H9 (cell line): Measurements from ENCODE around the gene UMAD1. TPM values are rescaled to one million over a fixed set of nuclear protein-coding genes. Genes with fewer than 3 reads are reported as not detected.

Experiments
- DNase-seq: peaks from one replicate; pipeline ENCODE4 v3.0.0-alpha.2; 2017
- H2AFZ ChIP-seq: one replicate; pipeline ENCODE4 v1.6.1; 2013; ENCODE audit warnings: mild to moderate bottlenecking, low read length, control low read depth, moderate library complexity
- H2AK5ac ChIP-seq: 2 replicates; pipeline ENCODE4 v1.6.1; 2013; ENCODE audit warnings: low read length, control low read depth, mixed read lengths; ENCODE audit not compliant: insufficient read length
- H2BK120ac ChIP-seq: one replicate; pipeline ENCODE4 v1.6.1; 2013; ENCODE audit warnings: low read depth, mild to moderate bottlenecking, low read length, control low read depth, inconsistent platforms; ENCODE audit not compliant: poor library complexity, severe bottlenecking
- H2BK12ac ChIP-seq: 2 replicates; pipeline ENCODE4 v1.6.1; 2013; ENCODE audit warnings: low read length, control low read depth, mixed read lengths, low read depth; ENCODE audit not compliant: insufficient read length
- H2BK15ac ChIP-seq: 2 replicates; pipeline ENCODE4 v1.6.1; 2013; ENCODE audit warnings: low read depth, low read length, control low read depth
- H2BK20ac ChIP-seq: one replicate; pipeline ENCODE4 v1.6.1; 2013; ENCODE audit warnings: low read depth, mild to moderate bottlenecking, low read length, control low read depth, inconsistent platforms; ENCODE audit not compliant: poor library complexity, severe bottlenecking
- H2BK5ac ChIP-seq: 2 replicates; pipeline ENCODE4 v1.6.1; 2013; ENCODE audit warnings: low read length, control low read depth, mixed read lengths; ENCODE audit not compliant: insufficient read length
- H3K14ac ChIP-seq: 2 replicates; pipeline ENCODE4 v1.6.1; 2013; ENCODE audit warnings: low read length, control low read depth; ENCODE audit not compliant: insufficient read depth
- H3K18ac ChIP-seq: 2 replicates; pipeline ENCODE4 v1.6.1; 2013; ENCODE audit warnings: low read depth, mild to moderate bottlenecking, mixed read lengths, low read length, control low read depth; ENCODE audit not compliant: insufficient read length
- H3K23ac ChIP-seq: 2 replicates; pipeline ENCODE4 v1.6.1; 2013; ENCODE audit warnings: low read length, control low read depth, mixed read lengths, low read depth; ENCODE audit not compliant: insufficient read length
- H3K23me2 ChIP-seq: 2 replicates; pipeline ENCODE4 v1.6.1; 2013; ENCODE audit warnings: low read depth, mild to moderate bottlenecking, mixed read lengths, low read length, control low read depth; ENCODE audit not compliant: insufficient read length, poor library complexity, severe bottlenecking
- H3K27ac ChIP-seq: 2 replicates; pipeline ENCODE4 v1.5.1; 2013; ENCODE audit warnings: low read length, control low read depth, mixed read lengths, low read depth; ENCODE audit not compliant: insufficient read length
- H3K27me3 ChIP-seq: 2 replicates; pipeline ENCODE4 v1.6.1; 2013; ENCODE audit warnings: low read length, control low read depth, inconsistent platforms; ENCODE audit not compliant: insufficient read depth
- H3K4ac ChIP-seq: 2 replicates; pipeline ENCODE4 v1.6.1; 2013; ENCODE audit warnings: low read depth, mild to moderate bottlenecking, control low read depth, inconsistent platforms, low read length, moderate library complexity
- H3K4me1 ChIP-seq: 2 replicates; pipeline ENCODE4 v1.6.1; 2013; ENCODE audit warnings: low read length, control low read depth, inconsistent platforms; ENCODE audit not compliant: insufficient read depth
- H3K4me2 ChIP-seq: 2 replicates; pipeline ENCODE4 v1.6.1; 2013; ENCODE audit warnings: low read length, control low read depth, mixed read lengths; ENCODE audit not compliant: insufficient read length, insufficient read depth
- H3K56ac ChIP-seq: 2 replicates; pipeline ENCODE4 v1.6.1; 2013; ENCODE audit warnings: low read depth, mild to moderate bottlenecking, mixed read lengths, low read length, control low read depth; ENCODE audit not compliant: insufficient read length
- H3K79me1 ChIP-seq: 2 replicates; pipeline ENCODE4 v1.6.1; 2013; ENCODE audit warnings: low read depth, mild to moderate bottlenecking, moderate library complexity, low read length, control low read depth, inconsistent platforms; ENCODE audit not compliant: insufficient read depth, poor library complexity, severe bottlenecking
- H3K79me2 ChIP-seq: 2 replicates; pipeline ENCODE4 v1.6.1; 2013; ENCODE audit warnings: low read length, control low read depth, inconsistent platforms; ENCODE audit not compliant: insufficient read depth
- H3K9ac ChIP-seq: 2 replicates; pipeline ENCODE4 v1.6.1; 2013; ENCODE audit warnings: low read length, control low read depth, mixed read lengths; ENCODE audit not compliant: insufficient read length; ENCODE audit errors: extremely low read depth
- H3K9me3 ChIP-seq: one replicate; pipeline ENCODE4 v1.6.1; 2013; ENCODE audit warnings: low read depth, low read length, inconsistent platforms; ENCODE audit not compliant: control insufficient read depth
- H3T11ph ChIP-seq: one replicate; pipeline ENCODE4 v1.6.1; 2013; ENCODE audit warnings: mild to moderate bottlenecking, low read length, control low read depth, inconsistent platforms
- H4K20me1 ChIP-seq: one replicate; pipeline ENCODE4 v1.6.1; 2013; ENCODE audit not compliant: control insufficient read depth, insufficient read length, insufficient read depth
- H4K5ac ChIP-seq: 2 replicates; pipeline ENCODE4 v1.6.1; 2013; ENCODE audit warnings: low read depth, mild to moderate bottlenecking, mixed read lengths, low read length, control low read depth; ENCODE audit not compliant: insufficient read length
- H4K8ac ChIP-seq: replicated peaks from 2 replicates; pipeline ENCODE4 v1.6.1; 2013; ENCODE audit warnings: low read length, control low read depth, mixed read lengths, low read depth; ENCODE audit not compliant: insufficient read length
- H4K91ac ChIP-seq: 2 replicates; pipeline ENCODE4 v1.6.1; 2013; ENCODE audit warnings: low read depth, mild to moderate bottlenecking, moderate library complexity, mixed read lengths, low read length, control low read depth; ENCODE audit not compliant: insufficient read length
- H3K27ac Mint-ChIP-seq, 3 experiments: 2 replicates in 2 of 3; 3 replicates in 1 of 3; pipeline ENCODE4 v1.8.0; 2020 to 2021; ENCODE audit warnings: mixed read lengths in 3 of 3, mild to moderate bottlenecking in 1 of 3, moderate library complexity in 1 of 3
- H3K27me3 Mint-ChIP-seq: 2 replicates; pipeline ENCODE4 v1.8.0; 2021; ENCODE audit warnings: low read depth, mild to moderate bottlenecking, moderate library complexity, mixed read lengths
- H3K36me3 Mint-ChIP-seq, 3 experiments: 2 replicates in 2 of 3; 3 replicates in 1 of 3; pipeline ENCODE4 v1.8.0; 2020 to 2021; ENCODE audit warnings: low read depth in 3 of 3, mixed read lengths in 3 of 3; ENCODE audit not compliant: insufficient read depth in 1 of 3
- H3K4me1 Mint-ChIP-seq, 2 experiments: 2 replicates each; pipeline ENCODE4 v1.8.0; 2020; ENCODE audit warnings: mixed read lengths in 2 of 2
- H3K4me3 Mint-ChIP-seq, 2 experiments: 2 replicates in 1 of 2; 3 replicates in 1 of 2; pipeline ENCODE4 v1.8.0; 2020 to 2021; ENCODE audit warnings: mild to moderate bottlenecking in 2 of 2, mixed read lengths in 2 of 2, moderate library complexity in 1 of 2
- H3K9me3 Mint-ChIP-seq, 2 experiments: 2 replicates in 1 of 2; 3 replicates in 1 of 2; pipeline ENCODE4 v1.8.0; 2020; ENCODE audit warnings: mild to moderate bottlenecking in 2 of 2, mixed read lengths in 2 of 2, moderate library complexity in 1 of 2
- CTCF ChIP-seq: fragments of 200-600 bp; sonication (generic); conservative IDR thresholded peaks from 3 replicates; pipeline ENCODE4 v1.8.0; 2021; ENCODE audit warnings: antibody characterized with exemption, mild to moderate bottlenecking
- WGBS: extraction: QIAGEN DNeasy Blood & Tissue Kit; methylation state at CpG from one replicate; pipeline ENCODE4 v1.1.7; 2013; ENCODE audit warnings: missing lambda C conversion rate, low lambda C conversion rate, mixed read lengths; ENCODE audit not compliant: insufficient read length; ENCODE audit errors: extremely low coverage; 5-methylcytosine and 5-hydroxymethylcytosine counted together
- total RNA-seq: library from RNA; stranded (reverse); gene quantifications from 2 replicates; pipeline ENCODE4 v1.2.1, GENCODE V29; 2021

UMAD1 gene
- total RNA-seq, 1 experiment from 2014 or later, result 8.9 TPM

DNA sequence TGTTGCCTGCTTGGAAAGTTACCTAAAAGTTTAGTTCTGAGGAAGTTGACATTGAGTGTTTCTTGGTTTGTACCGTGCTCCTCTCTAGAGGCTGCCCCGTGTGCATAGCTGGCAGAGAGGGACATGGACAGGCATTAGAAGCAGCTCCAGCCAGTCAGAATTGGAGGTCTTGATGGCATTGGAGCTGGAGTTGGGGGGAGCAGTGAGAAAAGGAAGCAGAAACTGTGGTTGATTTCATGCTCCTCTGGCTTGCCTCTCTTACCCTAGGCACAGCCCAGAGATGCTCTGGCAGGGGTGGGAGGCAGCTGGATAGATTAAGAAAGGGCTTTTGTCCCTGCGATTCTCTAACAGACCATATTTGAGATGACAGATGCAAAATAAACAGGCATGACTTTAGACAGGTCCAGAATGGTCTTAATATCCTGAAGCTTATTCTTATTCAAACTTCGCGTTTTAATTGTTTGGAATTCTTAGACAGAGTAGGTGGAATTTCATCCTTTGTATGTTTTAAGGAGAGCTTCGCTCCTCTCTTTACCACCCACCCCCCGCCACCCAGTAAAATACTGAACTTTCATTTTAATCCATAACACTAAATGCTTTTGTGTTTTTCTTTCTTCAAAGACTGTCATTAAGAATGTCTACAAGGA lies 254.6 kb downstream of the UMAD1 start:
- Histone ChIP-seq H3K9me3 (no peaks in the 10 kb centered on the region), H3K14ac (no peak overlapping the region), H4K20me1 (no peaks in the 10 kb centered on the region), H3K9ac (no peak overlapping the region), H2BK15ac (no peak overlapping the region), H3K4ac (no peak overlapping the region), H3K79me1 (no peaks in the 10 kb centered on the region), H3K79me2 (no peaks in the 10 kb centered on the region), H4K8ac (no peak overlapping the region), H3K4me1 (peaks cover 2% of the 10 kb centered on the region; the same call in 1 of the 2 replicates), H2BK120ac (no peak overlapping the region), H4K5ac (no peak overlapping the region), H3K4me2 (no peak overlapping the region), H2AFZ (no peak overlapping the region), H3T11ph (no peak overlapping the region), H3K18ac (no peak overlapping the region), H3K56ac (no peak overlapping the region), H4K91ac (no peak overlapping the region), H3K23ac (no peak overlapping the region), H2AK5ac (no peak overlapping the region), H2BK12ac (no peak overlapping the region), H2BK20ac (no peak overlapping the region), H3K27ac (no peak overlapping the region), H3K27me3 (no peaks in the 10 kb centered on the region), H2BK5ac (no peak overlapping the region), H3K23me2 (no peaks in the 10 kb centered on the region)
- WGBS, result no CpG with 5 or more reads among the region's 7 CpGs
- no peak for DNase-seq
- Mint-ChIP-seq H3K4me1 (peaks cover 29 to 33% of the 10 kb centered on the region in 2 experiments), H3K9me3 (no peaks in the 10 kb centered on the region), H3K27me3 (no peaks in the 10 kb centered on the region), H3K4me3 (no peak overlapping the region), H3K27ac (peak overlapping the region; percentile 32 to 83 (median 61); a peak in 4 of 7 replicates), H3K36me3 (no peaks in the 10 kb centered on the region; a peak in 1 of 7 replicates)
- no peak for TF ChIP-seq CTCF
